ENCODE measurements around the gene MACC1. TPM values are rescaled to one million over a fixed set of nuclear protein-coding genes. Genes with fewer than 3 reads are reported as not detected.
"Not testable (repeated sequence)": the region's sequence is repeated elsewhere in the genome, so short reads cannot be mapped to it uniquely, and the experiment has no call there.

Gene MACC1
- polyA plus RNA-seq, 2 donors: 4.9 to 5.6 TPM

DNA sequence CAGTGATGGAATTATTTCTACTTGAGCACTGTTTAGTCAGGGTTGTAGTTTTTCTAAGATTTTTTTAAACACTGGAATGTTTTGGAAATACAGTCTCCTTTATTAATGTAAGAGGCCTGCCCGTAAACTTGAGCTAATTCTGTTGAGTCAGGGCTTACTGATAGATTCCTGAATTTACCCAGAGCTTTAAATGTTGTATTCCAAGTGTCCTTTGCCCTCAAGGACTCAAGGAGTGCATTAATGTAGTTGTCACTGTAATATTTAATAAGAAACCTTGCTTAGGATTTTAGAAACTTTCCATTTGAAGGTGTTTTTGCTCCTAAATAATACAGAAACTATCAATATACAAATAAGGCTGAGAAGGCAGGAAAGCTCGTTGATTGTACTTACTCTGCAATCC, 89.2 kb downstream of the MACC1 start:
- Histone ChIP-seq H3K27me3 (ENCODE audit: control insufficient read depth in 1 of 2, insufficient read depth in 2 of 2, low read length in 2 of 2) (no peaks in the 10 kb centered on the region), H3K4me3 (ENCODE audit: low read depth in 1 of 2, low read length in 2 of 2) (no peak overlapping the region), H3K4me1 (ENCODE audit: control insufficient read depth in 2 of 2, insufficient read depth in 2 of 2, low read length in 1 of 2) (no peaks in the 10 kb centered on the region), H3K36me3 (ENCODE audit: control insufficient read depth in 2 of 2, insufficient read depth in 2 of 2, low read length in 1 of 2) (no peaks in the 10 kb centered on the region), H3K9me3 (ENCODE audit: control insufficient read depth in 2 of 2, insufficient read depth in 1 of 2, low read depth in 1 of 2, low read length in 1 of 2) (no peaks in the 10 kb centered on the region), H3K27ac (ENCODE audit: low read depth in 2 of 2, low read length in 1 of 2) (no peak overlapping the region)
- WGBS, 2 donors: 61 to 63% methylated on average over 2 of the region's 2 CpGs

DNA sequence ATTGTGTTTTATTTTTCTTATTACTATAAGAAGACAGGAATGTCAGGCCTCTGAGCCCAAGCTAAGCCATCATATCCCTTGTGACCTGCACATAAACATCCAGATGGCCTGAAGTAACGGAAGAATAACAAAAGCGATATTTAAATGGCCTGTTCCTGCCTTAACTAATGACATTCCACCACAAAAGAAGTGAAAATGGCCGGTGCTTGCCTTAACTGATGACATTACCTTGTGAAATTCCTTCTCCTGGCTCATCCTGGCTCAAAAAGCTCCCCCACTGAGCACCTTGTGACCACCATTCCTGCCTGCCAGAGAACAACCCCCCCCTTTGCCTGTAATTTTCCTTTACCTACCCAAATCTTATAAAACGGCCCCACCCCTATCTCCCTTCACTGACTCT, 91.1 kb downstream of the MACC1 start:
- not testable (repeated sequence) for H3K9me3 ChIP-seq (ENCODE audit: control insufficient read depth in 2 of 2, insufficient read depth in 1 of 2, low read depth in 1 of 2, low read length in 1 of 2); H3K36me3 ChIP-seq (ENCODE audit: control insufficient read depth in 2 of 2, insufficient read depth in 2 of 2, low read length in 1 of 2); H3K4me3 ChIP-seq (ENCODE audit: low read depth in 1 of 2, low read length in 2 of 2); H3K27me3 ChIP-seq (ENCODE audit: control insufficient read depth in 1 of 2, insufficient read depth in 2 of 2, low read length in 2 of 2); H3K27ac ChIP-seq (ENCODE audit: low read depth in 2 of 2, low read length in 1 of 2); H3K4me1 ChIP-seq (ENCODE audit: control insufficient read depth in 2 of 2, insufficient read depth in 2 of 2, low read length in 1 of 2)
- WGBS, 2 donors: 79% methylated on average over 4 of the region's 4 CpGs

- H3K4me1 ChIP-seq (ENCODE audit: control insufficient read depth in 2 of 2, insufficient read depth in 2 of 2, low read length in 1 of 2); H3K9me3 ChIP-seq (ENCODE audit: control insufficient read depth in 2 of 2, insufficient read depth in 1 of 2, low read depth in 1 of 2, low read length in 1 of 2); H3K4me3 ChIP-seq (ENCODE audit: low read depth in 1 of 2, low read length in 2 of 2); H3K27ac ChIP-seq (ENCODE audit: low read depth in 2 of 2, low read length in 1 of 2); H3K36me3 ChIP-seq (ENCODE audit: control insufficient read depth in 2 of 2, insufficient read depth in 2 of 2, low read length in 1 of 2); H3K27me3 ChIP-seq (ENCODE audit: control insufficient read depth in 1 of 2, insufficient read depth in 2 of 2, low read length in 2 of 2): not testable (repeated sequence)
- WGBS, 2 donors: 91 to 92% methylated on average over 6 of the region's 6 CpGs
Measured at GRCh38 chr7:20124087-20124486, 93.1 kb downstream of the MACC1 start.

DNA sequence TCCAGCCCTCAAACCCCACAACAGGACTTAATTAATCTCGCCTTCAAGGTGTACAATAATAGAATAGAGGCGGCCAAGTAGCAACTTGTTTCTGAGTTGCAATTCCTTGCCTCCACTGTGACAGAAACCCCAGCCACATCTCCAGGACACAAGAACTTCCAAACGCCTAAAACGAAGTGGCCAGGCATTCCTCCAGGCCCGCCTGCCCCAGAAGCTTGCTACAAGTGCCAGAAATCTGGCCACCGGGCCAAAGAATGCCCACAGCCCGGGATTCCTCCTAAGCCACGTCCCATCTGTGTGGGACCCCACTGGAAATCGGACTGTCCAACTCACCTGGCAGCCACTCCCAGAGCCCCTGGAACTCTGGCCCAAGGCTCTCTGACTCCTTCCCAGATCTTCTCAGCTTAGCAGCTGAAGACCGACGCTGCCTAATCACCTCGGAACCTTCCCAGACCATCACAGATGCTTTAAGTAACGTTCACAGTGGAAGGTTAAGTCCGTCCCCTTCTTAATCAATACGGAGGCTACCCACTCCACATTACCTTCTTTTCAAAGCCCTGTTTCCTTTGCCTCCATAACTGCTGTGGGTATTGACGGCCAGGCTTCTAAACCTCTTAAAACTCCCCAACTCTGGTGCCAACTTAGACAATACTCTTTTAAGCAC, 94.4 kb downstream of the MACC1 start:
- not testable (repeated sequence) for H3K27ac ChIP-seq (ENCODE audit: low read depth in 2 of 2, low read length in 1 of 2); H3K36me3 ChIP-seq (ENCODE audit: control insufficient read depth in 2 of 2, insufficient read depth in 2 of 2, low read length in 1 of 2); H3K27me3 ChIP-seq (ENCODE audit: control insufficient read depth in 1 of 2, insufficient read depth in 2 of 2, low read length in 2 of 2); H3K4me3 ChIP-seq (ENCODE audit: low read depth in 1 of 2, low read length in 2 of 2); H3K4me1 ChIP-seq (ENCODE audit: control insufficient read depth in 2 of 2, insufficient read depth in 2 of 2, low read length in 1 of 2); H3K9me3 ChIP-seq (ENCODE audit: control insufficient read depth in 2 of 2, insufficient read depth in 1 of 2, low read depth in 1 of 2, low read length in 1 of 2)
- 79 to 83% methylated on average over 15 to 16 of the region's 16 CpGs for WGBS, 2 donors

- Histone ChIP-seq H3K9me3 (ENCODE audit: control insufficient read depth in 2 of 2, insufficient read depth in 1 of 2, low read depth in 1 of 2, low read length in 1 of 2) (no peaks in the 10 kb centered on the region), H3K4me1 (ENCODE audit: control insufficient read depth in 2 of 2, insufficient read depth in 2 of 2, low read length in 1 of 2) (no peaks in the 10 kb centered on the region), H3K27ac (ENCODE audit: low read depth in 2 of 2, low read length in 1 of 2) (no peak overlapping the region), H3K36me3 (ENCODE audit: control insufficient read depth in 2 of 2, insufficient read depth in 2 of 2, low read length in 1 of 2) (no peaks in the 10 kb centered on the region), H3K27me3 (ENCODE audit: control insufficient read depth in 1 of 2, insufficient read depth in 2 of 2, low read length in 2 of 2) (no peaks in the 10 kb centered on the region), H3K4me3 (ENCODE audit: low read depth in 1 of 2, low read length in 2 of 2) (no peak overlapping the region)
- WGBS, 2 donors: 78 to 82% methylated on average over 6 of the region's 6 CpGs
Measured at GRCh38 chr7:20122073-20122472, 95.1 kb downstream of the MACC1 start.

- Histone ChIP-seq H3K4me1 (ENCODE audit: control insufficient read depth in 2 of 2, insufficient read depth in 2 of 2, low read length in 1 of 2) (no peaks in the 10 kb centered on the region), H3K36me3 (ENCODE audit: control insufficient read depth in 2 of 2, insufficient read depth in 2 of 2, low read length in 1 of 2) (no peaks in the 10 kb centered on the region), H3K9me3 (ENCODE audit: control insufficient read depth in 2 of 2, insufficient read depth in 1 of 2, low read depth in 1 of 2, low read length in 1 of 2) (no peaks in the 10 kb centered on the region), H3K27me3 (ENCODE audit: control insufficient read depth in 1 of 2, insufficient read depth in 2 of 2, low read length in 2 of 2) (no peaks in the 10 kb centered on the region), H3K4me3 (ENCODE audit: low read depth in 1 of 2, low read length in 2 of 2) (no peak overlapping the region), H3K27ac (ENCODE audit: low read depth in 2 of 2, low read length in 1 of 2) (no peak overlapping the region)
- 83% methylated on average over 8 of the region's 8 CpGs for WGBS, 2 donors
Measured at GRCh38 chr7:20121404-20121803, 95.8 kb downstream of the MACC1 start.

- not testable (repeated sequence) for H3K4me3 ChIP-seq (ENCODE audit: low read depth in 1 of 2, low read length in 2 of 2); H3K36me3 ChIP-seq (ENCODE audit: control insufficient read depth in 2 of 2, insufficient read depth in 2 of 2, low read length in 1 of 2); H3K27me3 ChIP-seq (ENCODE audit: control insufficient read depth in 1 of 2, insufficient read depth in 2 of 2, low read length in 2 of 2); H3K27ac ChIP-seq (ENCODE audit: low read depth in 2 of 2, low read length in 1 of 2); H3K9me3 ChIP-seq (ENCODE audit: control insufficient read depth in 2 of 2, insufficient read depth in 1 of 2, low read depth in 1 of 2, low read length in 1 of 2); H3K4me1 ChIP-seq (ENCODE audit: control insufficient read depth in 2 of 2, insufficient read depth in 2 of 2, low read length in 1 of 2)
- 92 to 93% methylated on average over 7 of the region's 7 CpGs for WGBS, 2 donors
Measured at GRCh38 chr7:20120611-20121168, 96.5 kb downstream of the MACC1 start.

DNA sequence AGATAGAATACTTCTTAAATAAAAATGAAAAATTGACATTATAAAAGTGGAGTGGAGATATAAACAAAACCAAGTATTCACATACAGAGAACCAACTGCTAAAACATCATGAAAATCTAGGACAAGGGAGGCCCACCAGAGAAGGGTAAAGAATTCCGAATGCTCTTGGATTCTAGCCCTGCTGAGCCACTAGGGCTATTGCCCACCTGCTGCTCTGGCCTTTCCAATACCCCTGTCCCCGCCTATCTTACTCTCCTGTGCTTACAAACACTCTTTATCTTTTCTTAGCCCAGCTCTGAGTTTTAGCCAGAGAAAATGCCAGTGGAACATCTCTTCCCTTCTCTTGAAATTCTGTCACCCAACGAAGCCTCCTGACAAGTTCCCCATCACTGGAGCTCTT, 100.3 kb downstream of the MACC1 start:
- Histone ChIP-seq H3K9me3 (ENCODE audit: control insufficient read depth in 2 of 2, insufficient read depth in 1 of 2, low read depth in 1 of 2, low read length in 1 of 2) (no peaks in the 10 kb centered on the region), H3K27me3 (ENCODE audit: control insufficient read depth in 1 of 2, insufficient read depth in 2 of 2, low read length in 2 of 2) (no peaks in the 10 kb centered on the region), H3K36me3 (ENCODE audit: control insufficient read depth in 2 of 2, insufficient read depth in 2 of 2, low read length in 1 of 2) (no peaks in the 10 kb centered on the region), H3K4me3 (ENCODE audit: low read depth in 1 of 2, low read length in 2 of 2) (no peak overlapping the region), H3K27ac (ENCODE audit: low read depth in 2 of 2, low read length in 1 of 2) (no peak overlapping the region), H3K4me1 (ENCODE audit: control insufficient read depth in 2 of 2, insufficient read depth in 2 of 2, low read length in 1 of 2) (no peaks in the 10 kb centered on the region)
- 72% methylated on average over 3 of the region's 3 CpGs for WGBS, 2 donors

- no peaks in the 10 kb centered on the region for H3K9me3 ChIP-seq (ENCODE audit: control insufficient read depth in 2 of 2, insufficient read depth in 1 of 2, low read depth in 1 of 2, low read length in 1 of 2)
- no peaks in the 10 kb centered on the region for H3K4me1 ChIP-seq (ENCODE audit: control insufficient read depth in 2 of 2, insufficient read depth in 2 of 2, low read length in 1 of 2)
- WGBS, 2 donors: 67 to 71% methylated on average over 2 of the region's 2 CpGs
- H3K27me3 ChIP-seq (ENCODE audit: control insufficient read depth in 1 of 2, insufficient read depth in 2 of 2, low read length in 2 of 2): no peaks in the 10 kb centered on the region
- H3K4me3 ChIP-seq (ENCODE audit: low read depth in 1 of 2, low read length in 2 of 2): no peak overlapping the region
- no peaks in the 10 kb centered on the region for H3K36me3 ChIP-seq (ENCODE audit: control insufficient read depth in 2 of 2, insufficient read depth in 2 of 2, low read length in 1 of 2)
- H3K27ac ChIP-seq (ENCODE audit: low read depth in 2 of 2, low read length in 1 of 2): no peak overlapping the region
Measured at GRCh38 chr7:20114468-20114867, 102.7 kb downstream of the MACC1 start.

GRCh38 chr7:20113427-20114027, 103.7 kb downstream of the MACC1 start:
- WGBS, 2 donors: 76 to 81% methylated on average over 4 of the region's 4 CpGs
- H3K27ac ChIP-seq (ENCODE audit: low read depth in 2 of 2, low read length in 1 of 2): no peak overlapping the region
- H3K36me3 ChIP-seq (ENCODE audit: control insufficient read depth in 2 of 2, insufficient read depth in 2 of 2, low read length in 1 of 2): no peaks in the 10 kb centered on the region
- no peaks in the 10 kb centered on the region for H3K9me3 ChIP-seq (ENCODE audit: control insufficient read depth in 2 of 2, insufficient read depth in 1 of 2, low read depth in 1 of 2, low read length in 1 of 2)
- no peaks in the 10 kb centered on the region for H3K4me1 ChIP-seq (ENCODE audit: control insufficient read depth in 2 of 2, insufficient read depth in 2 of 2, low read length in 1 of 2)
- H3K4me3 ChIP-seq (ENCODE audit: low read depth in 1 of 2, low read length in 2 of 2): no peak overlapping the region
- H3K27me3 ChIP-seq (ENCODE audit: control insufficient read depth in 1 of 2, insufficient read depth in 2 of 2, low read length in 2 of 2): no peaks in the 10 kb centered on the region
